Pancreas (tissue), 10 donors: Measurements from ENCODE around the gene EVI2B. TPM values are rescaled to one million over a fixed set of nuclear protein-coding genes. Genes with fewer than 3 reads are reported as not detected.
A peak's percentile ranks its signal among the peaks of the same experiment; 100 is the strongest.
"Not testable (repeated sequence)": the region's sequence is repeated elsewhere in the genome, so short reads cannot be mapped to it uniquely, and the experiment has no call there.

Experiments used
- ATAC-seq, 4 donors: fragments of 200-7000 bp; cut with Tn5 transposase; one replicate each; pipeline versions ENCODE4 v1.8.0 to v1.9.1; 2020; ENCODE audit warnings: mild to moderate bottlenecking in 4 of 4, moderate library complexity in 4 of 4
- DNase-seq, 6 donors: peaks; one replicate each; pipeline ENCODE4 v3.0.0-alpha.2; 2020
- FAIRE-seq: peaks from 2 replicates; lab custom pipeline; 2012; peaks lifted over from hg19 to GRCh38; lab: Jason Lieb, UNC
- H3K27ac ChIP-seq, 4 donors: fragments of 200-600 bp; sonication (generic); 1 replicate in 3 of 4; 2 replicates in 1 of 4; pipeline versions ENCODE4 v1.5.0 to v1.8.0; 2020
- H3K27me3 ChIP-seq, 4 donors: fragments of 200-600 bp; one replicate each; pipeline ENCODE4 v1.8.0; 2021
- H3K36me3 ChIP-seq, 3 donors: fragments of 200-600 bp; sonication (generic) in 1 of 3; one replicate each; pipeline versions ENCODE4 v1.5.0 to v1.8.0; 2020 to 2021
- H3K4me1 ChIP-seq, 3 donors: fragments of 200-600 bp; one replicate each; pipeline ENCODE4 v1.8.0; 2021
- H3K4me3 ChIP-seq, 4 donors: fragments of 200-600 bp; sonication (generic) in 2 of 4; one replicate each; pipeline versions ENCODE4 v1.5.0 to v1.8.0; 2020 to 2021
- H3K9me3 ChIP-seq, 4 donors: fragments of 200-600 bp; one replicate each; pipeline ENCODE4 v1.8.0; 2021
- CTCF ChIP-seq, 4 donors: fragments of 200-600 bp; sonication (generic) in 3 of 4; IDR thresholded peaks; one replicate each; pipeline versions ENCODE4 v1.5.0 to v1.8.0; 2021; ENCODE audit warnings: antibody characterized with exemption in 4 of 4
- WGBS, 2 donors: extraction: QIAGEN DNeasy Blood & Tissue Kit; methylation state at CpG; one replicate each; pipeline ENCODE4 v1.1.7; 2013; 5-methylcytosine and 5-hydroxymethylcytosine counted together
- intact Hi-C, 3 donors: fragments of 100-400 bp; cut with DNase I; formaldehyde crosslinking; loops; one replicate each; pipeline versions ENCODE4 v1.11.1 to v1.14.2; 2022
- polyA plus RNA-seq, 2 donors: library from polyadenylated mRNA; stranded (reverse); fragments of 200-250 nt; gene quantifications; one replicate each; pipeline ENCODE4 v1.2.3, GENCODE V29; 2013
- total RNA-seq, 6 donors: library from RNA; stranded (reverse); fragmentation: NEBNext Ultra II Directional in 4 of 6; extraction: Animal tissue kit (Norgen Biotek cat#: 25700) in 4 of 6; gene quantifications; one replicate each; pipeline versions ENCODE4 v1.2.1 to v1.2.4, GENCODE V29; 2021 to 2023
- donor health status: healthy with polysubstance abuse.
- donor health status: DM: no; HTN: no; CAD: no; lungs with moderate emphysema.
- donor health status: DM: no; HTN: no; CAD: no.
- donor health status: control.
- donor health status: control.
- donor health status: Bipolar disorder and iron deficiency.
- donor health status: DM: yes; HTN: yes; CAD: no.
- donor health status: DM: no; HTN: no; CAD: no.
- donor health status: DM: no; HTN: no; CAD: no.
- donor health status: DM: yes; HTN: yes; CAD: no.

The EVI2B gene
- total and polyA plus RNA-seq, 8 donors = 0.12 to 10.7 (median 0.94) TPM

- no peak for TF ChIP-seq CTCF (IDR thresholded peaks at IDR 0.05)
- DNase-seq (no peak), FAIRE-seq (no peak), ATAC-seq (no peak)
- Histone ChIP-seq H3K9me3 (no peaks in the 10 kb centered on the region), H3K27me3 (no peaks in the 10 kb centered on the region), H3K4me1 (peaks cover 0 to 12% (median 3%) of the 10 kb centered on the region in 3 donors), H3K27ac (no peak overlapping the region), H3K4me3 (peak overlapping the region in 1 of 4 donors; percentile 5), H3K36me3 (no peaks in the 10 kb centered on the region)
- WGBS, 2 donors = 89 to 92% methylated on average over 2 of the region's 2 CpGs
- intact Hi-C loops = no loop called here
Measured at GRCh38 chr17:31320241-31320640, 6.4 kb upstream of the EVI2B start.

GRCh38 chr17:31318851-31319661 lies 5.2 kb upstream of the EVI2B start:
- Histone ChIP-seq H3K27ac (peak overlapping the region in 2 of 4 donors; percentile 37 to 51), H3K36me3 (no peaks in the 10 kb centered on the region), H3K9me3 (no peaks in the 10 kb centered on the region), H3K4me3 (no peak overlapping the region), H3K4me1 (peaks cover 0 to 12% (median 3%) of the 10 kb centered on the region in 3 donors), H3K27me3 (no peaks in the 10 kb centered on the region)
- WGBS, 2 donors = 84 to 89% methylated on average over 5 of the region's 5 CpGs
- FAIRE-seq = no peak
- TF ChIP-seq CTCF (IDR thresholded peaks at IDR 0.05) = no peak
- intact Hi-C loops = no loop called here
- DNase-seq = no peak
- ATAC-seq = peak in 2 of 4 donors; percentile 14 to 21

GRCh38 chr17:31318298-31318801 lies 4.5 kb upstream of the EVI2B start:
- Histone ChIP-seq H3K4me3 (no peak overlapping the region), H3K4me1 (peaks cover 0 to 12% (median 3%) of the 10 kb centered on the region in 3 donors), H3K9me3 (no peaks in the 10 kb centered on the region), H3K27me3 (no peaks in the 10 kb centered on the region), H3K27ac (peak overlapping the region in 2 of 4 donors; percentile 37 to 51), H3K36me3 (no peaks in the 10 kb centered on the region)
- no peak for TF ChIP-seq CTCF (IDR thresholded peaks at IDR 0.05)
- DNase-seq (peak in 1 of 6 donors; percentile 36), ATAC-seq (peak in 3 of 4 donors; percentile 60 to 75 (median 67)), FAIRE-seq (no peak)
- intact Hi-C loops = no loop called here
- WGBS, 2 donors = 71 to 76% methylated on average over 8 of the region's 8 CpGs

- H3K27me3 ChIP-seq = no peaks in the 10 kb centered on the region
- WGBS, 2 donors = 80 to 95% methylated on average over 3 of the region's 3 CpGs
- FAIRE-seq (no peak), ATAC-seq (no peak), DNase-seq (no peak)
- no peak overlapping the region for H3K4me3 ChIP-seq
- peak overlapping the region in 1 of 4 donors; percentile 7 for H3K27ac ChIP-seq
- no peaks in the 10 kb centered on the region for H3K9me3 ChIP-seq
- TF ChIP-seq CTCF (IDR thresholded peaks at IDR 0.05) = no peak
- intact Hi-C loops = no loop called here
- H3K4me1 ChIP-seq = peaks cover 0 to 12% (median 3%) of the 10 kb centered on the region in 3 donors
- H3K36me3 ChIP-seq = no peaks in the 10 kb centered on the region
Measured at GRCh38 chr17:31314782-31315100, 887 bp upstream of the EVI2B start.

- H3K36me3 ChIP-seq, DNase-seq, H3K4me3 ChIP-seq, ATAC-seq, H3K9me3 ChIP-seq, FAIRE-seq, intact Hi-C loops, H3K27me3 ChIP-seq: not testable (repeated sequence)
- WGBS, 2 donors = 81 to 85% methylated on average over 6 to 7 of the region's 7 CpGs
- peaks cover 0 to 12% (median 0%) of the 10 kb centered on the region in 3 donors for H3K4me1 ChIP-seq
- H3K27ac ChIP-seq = peak overlapping the region in 1 of 4 donors; percentile 39
Measured at GRCh38 chr17:31312223-31312622, 1.6 kb downstream of the EVI2B start.
